GM23338 (cell line): ENCODE measurements around the gene ZFHX3.
A peak's percentile ranks its signal among the peaks of the same experiment; 100 is the strongest.

Source experiments
- CREB1 ChIP-seq: fragments of 250-450 bp; sonication (Bioruptor Pico); IDR thresholded peaks from 2 replicates; pipeline ENCODE4 v1.5.0; 2020; ENCODE audit warnings: low read depth, mild to moderate bottlenecking, moderate library complexity
- EZH2 ChIP-seq: fragments of 200-600 bp; sonication (generic); IDR thresholded peaks from one replicate; pipeline ENCODE4 v1.8.0; 2017; ENCODE audit warnings: antibody characterized with exemption, mild to moderate bottlenecking, low read depth; ENCODE audit not compliant: unreplicated experiment
- EZH2phosphoT487 ChIP-seq: fragments of 200-600 bp; sonication (generic); IDR thresholded peaks from one replicate; pipeline ENCODE4 v1.8.1; 2018; ENCODE audit warnings: antibody characterized with exemption; ENCODE audit not compliant: unreplicated experiment
- JUNB ChIP-seq: IDR thresholded peaks from one replicate; pipeline ENCODE4 v1.6.1; 2016; ENCODE audit warnings: antibody characterized with exemption; ENCODE audit not compliant: unreplicated experiment
- NANOG ChIP-seq: IDR thresholded peaks from 2 replicates; pipeline ENCODE4 v1.6.1; 2016; ENCODE audit warnings: antibody characterized with exemption, borderline replicate concordance
- POLR2AphosphoS5 ChIP-seq: IDR thresholded peaks from 2 replicates; pipeline ENCODE4 v1.6.1; 2016; ENCODE audit warnings: antibody characterized with exemption, low read depth
- ZNF331 ChIP-seq: fragments of 250-450 bp; sonication (Bioruptor Pico); IDR thresholded peaks from 2 replicates; pipeline ENCODE4 v1.5.0; 2020; ENCODE audit warnings: low read depth, mild to moderate bottlenecking, moderate library complexity
- TF ChIP-seq, protein P1 (sequence below), 2 experiments: fragments of 200-600 bp in 1 of 2; sonication (generic) in 1 of 2; conservative IDR thresholded peaks; 2 replicates each; pipeline versions ENCODE4 v1.5.1 to v1.6.1; 2016 to 2017; ENCODE audit warnings: antibody characterized with exemption in 2 of 2, low read depth in 2 of 2, mild to moderate bottlenecking in 2 of 2, moderate library complexity in 1 of 2
- TF ChIP-seq, protein P2 (sequence below): IDR thresholded peaks from one replicate; pipeline ENCODE4 v1.6.1; 2018; ENCODE audit warnings: antibody characterized with exemption; ENCODE audit not compliant: unreplicated experiment

DNA sequence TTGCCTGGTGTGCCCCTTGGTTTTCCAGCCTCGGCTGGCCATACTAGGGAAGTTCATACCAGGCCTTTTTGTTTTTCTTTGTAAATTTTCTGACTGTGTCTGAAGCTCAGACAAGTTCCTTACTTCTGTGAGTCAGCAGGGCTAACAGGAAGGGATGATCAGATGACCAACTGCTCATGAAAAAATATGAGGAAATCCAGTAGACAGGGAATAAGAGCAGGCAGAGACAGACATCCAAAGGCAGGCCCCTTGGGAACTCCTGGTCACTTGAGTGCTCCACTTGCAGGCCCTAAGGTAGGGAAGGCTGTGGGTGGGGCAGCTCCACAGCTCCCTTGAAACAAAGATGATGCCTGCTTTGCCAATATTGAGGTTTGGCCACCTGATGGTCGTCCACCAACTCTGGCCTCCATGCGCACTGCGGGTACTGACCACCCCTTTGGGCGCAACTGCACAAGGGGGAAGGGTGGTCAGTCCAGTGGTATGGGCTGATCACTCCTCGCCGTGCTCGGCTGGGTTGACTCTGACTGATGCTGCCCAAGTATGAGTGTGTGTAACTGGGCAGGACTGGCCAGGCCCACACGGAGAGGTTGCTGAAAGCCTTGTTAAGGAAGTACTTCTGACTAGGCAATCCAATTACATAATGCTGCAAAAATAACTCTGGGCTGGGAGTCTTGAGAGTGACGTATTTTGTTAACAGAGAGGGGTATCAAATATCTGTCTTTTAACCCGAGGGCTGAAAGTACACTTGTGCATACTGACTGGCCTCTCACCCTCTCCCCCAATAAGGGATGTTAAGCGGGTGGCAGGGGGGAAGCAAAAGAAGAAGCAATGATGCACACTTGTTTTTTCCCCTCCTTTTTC lies 20.8 kb upstream of the ZFHX3 start:
- TF ChIP-seq, protein P1, sequence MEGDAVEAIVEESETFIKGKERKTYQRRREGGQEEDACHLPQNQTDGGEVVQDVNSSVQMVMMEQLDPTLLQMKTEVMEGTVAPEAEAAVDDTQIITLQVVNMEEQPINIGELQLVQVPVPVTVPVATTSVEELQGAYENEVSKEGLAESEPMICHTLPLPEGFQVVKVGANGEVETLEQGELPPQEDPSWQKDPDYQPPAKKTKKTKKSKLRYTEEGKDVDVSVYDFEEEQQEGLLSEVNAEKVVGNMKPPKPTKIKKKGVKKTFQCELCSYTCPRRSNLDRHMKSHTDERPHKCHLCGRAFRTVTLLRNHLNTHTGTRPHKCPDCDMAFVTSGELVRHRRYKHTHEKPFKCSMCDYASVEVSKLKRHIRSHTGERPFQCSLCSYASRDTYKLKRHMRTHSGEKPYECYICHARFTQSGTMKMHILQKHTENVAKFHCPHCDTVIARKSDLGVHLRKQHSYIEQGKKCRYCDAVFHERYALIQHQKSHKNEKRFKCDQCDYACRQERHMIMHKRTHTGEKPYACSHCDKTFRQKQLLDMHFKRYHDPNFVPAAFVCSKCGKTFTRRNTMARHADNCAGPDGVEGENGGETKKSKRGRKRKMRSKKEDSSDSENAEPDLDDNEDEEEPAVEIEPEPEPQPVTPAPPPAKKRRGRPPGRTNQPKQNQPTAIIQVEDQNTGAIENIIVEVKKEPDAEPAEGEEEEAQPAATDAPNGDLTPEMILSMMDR (conservative IDR thresholded peaks at IDR 0.05; ENCODE audit: low read depth in 2 of 2) = no peak
- TF ChIP-seq ZNF331 (CRISPR knock-in tag) = no peak
- no peak for TF ChIP-seq EZH2phosphoT487
- TF ChIP-seq JUNB = no peak
- TF ChIP-seq, protein P2, sequence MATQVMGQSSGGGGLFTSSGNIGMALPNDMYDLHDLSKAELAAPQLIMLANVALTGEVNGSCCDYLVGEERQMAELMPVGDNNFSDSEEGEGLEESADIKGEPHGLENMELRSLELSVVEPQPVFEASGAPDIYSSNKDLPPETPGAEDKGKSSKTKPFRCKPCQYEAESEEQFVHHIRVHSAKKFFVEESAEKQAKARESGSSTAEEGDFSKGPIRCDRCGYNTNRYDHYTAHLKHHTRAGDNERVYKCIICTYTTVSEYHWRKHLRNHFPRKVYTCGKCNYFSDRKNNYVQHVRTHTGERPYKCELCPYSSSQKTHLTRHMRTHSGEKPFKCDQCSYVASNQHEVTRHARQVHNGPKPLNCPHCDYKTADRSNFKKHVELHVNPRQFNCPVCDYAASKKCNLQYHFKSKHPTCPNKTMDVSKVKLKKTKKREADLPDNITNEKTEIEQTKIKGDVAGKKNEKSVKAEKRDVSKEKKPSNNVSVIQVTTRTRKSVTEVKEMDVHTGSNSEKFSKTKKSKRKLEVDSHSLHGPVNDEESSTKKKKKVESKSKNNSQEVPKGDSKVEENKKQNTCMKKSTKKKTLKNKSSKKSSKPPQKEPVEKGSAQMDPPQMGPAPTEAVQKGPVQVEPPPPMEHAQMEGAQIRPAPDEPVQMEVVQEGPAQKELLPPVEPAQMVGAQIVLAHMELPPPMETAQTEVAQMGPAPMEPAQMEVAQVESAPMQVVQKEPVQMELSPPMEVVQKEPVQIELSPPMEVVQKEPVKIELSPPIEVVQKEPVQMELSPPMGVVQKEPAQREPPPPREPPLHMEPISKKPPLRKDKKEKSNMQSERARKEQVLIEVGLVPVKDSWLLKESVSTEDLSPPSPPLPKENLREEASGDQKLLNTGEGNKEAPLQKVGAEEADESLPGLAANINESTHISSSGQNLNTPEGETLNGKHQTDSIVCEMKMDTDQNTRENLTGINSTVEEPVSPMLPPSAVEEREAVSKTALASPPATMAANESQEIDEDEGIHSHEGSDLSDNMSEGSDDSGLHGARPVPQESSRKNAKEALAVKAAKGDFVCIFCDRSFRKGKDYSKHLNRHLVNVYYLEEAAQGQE = no peak
- TF ChIP-seq CREB1 (CRISPR knock-in tag) = no peak
- peak; percentile 36 for TF ChIP-seq EZH2
- no peak for TF ChIP-seq POLR2AphosphoS5
- TF ChIP-seq NANOG = no peak
